Endothelial cell of umbilical vein (primary cell): Measurements from ENCODE around the gene OR52I2. TPM values are rescaled to one million over a fixed set of nuclear protein-coding genes. Genes with fewer than 3 reads are reported as not detected.

Source experiments
- BruUV-seq: library from RNA; stranded (reverse); fragments of 400-500 nt; replicated peaks from 2 replicates; lab custom pipeline; 2021; lab: Mats Ljungman, UMichigan
- CTCF ChIA-PET: fragments of 300-600, 350-600 bp; sonication (Branson Sonifier 250); formaldehyde crosslinking; loops from one replicate; lab custom pipeline; 2021; ENCODE audit warnings: antibody characterized with exemption, inconsistent platforms; lab: Charles Lee
- POLR2A ChIA-PET: fragments of 300-600, 350-600 bp; sonication (Branson Sonifier 250); formaldehyde crosslinking; loops from one replicate; lab custom pipeline; 2021; ENCODE audit warnings: antibody characterized with exemption, inconsistent platforms; lab: Charles Lee
- DNase-seq: peaks from one replicate; pipeline ENCODE4 v3.0.0-alpha.2; 2011; ENCODE audit warnings: low read depth, low spot score
- FAIRE-seq: peaks from 2 replicates; lab custom pipeline; 2011; peaks lifted over from hg19 to GRCh38; lab: Jason Lieb, UNC
- H2AFZ ChIP-seq: 2 replicates; pipeline ENCODE4 v1.6.0; 2012; ENCODE audit warnings: low read depth, low read length, control low read depth, inconsistent platforms
- H3K27ac ChIP-seq: 2 replicates; pipeline ENCODE4 v1.5.1; 2011; ENCODE audit warnings: low read depth, mild to moderate bottlenecking, control low read depth, low read length, moderate library complexity; ENCODE audit not compliant: insufficient read depth
- H3K27me3 ChIP-seq, 2 experiments: 2 replicates each; pipeline versions ENCODE4 v1.6.0 to v1.6.1; 2011; ENCODE audit warnings: low read length in 2 of 2, mixed read lengths in 1 of 2; ENCODE audit not compliant: control insufficient read depth in 2 of 2, insufficient read depth in 2 of 2
- H3K36me3 ChIP-seq, 2 experiments: 2 replicates in 1 of 2; 3 replicates in 1 of 2; pipeline ENCODE4 v1.5.1; 2011; ENCODE audit warnings: low read length in 2 of 2, mild to moderate bottlenecking in 1 of 2, moderate library complexity in 1 of 2; ENCODE audit not compliant: control insufficient read depth in 2 of 2, insufficient read depth in 2 of 2; ENCODE audit errors: extremely low read depth in 1 of 2
- H3K4me1 ChIP-seq: 3 replicates; pipeline ENCODE4 v1.5.1; 2011; ENCODE audit warnings: mild to moderate bottlenecking, low read length; ENCODE audit not compliant: control insufficient read depth, insufficient read depth; ENCODE audit errors: extremely low read depth
- H3K4me2 ChIP-seq: 2 replicates; pipeline ENCODE4 v1.6.1; 2011; ENCODE audit warnings: low read length, control low read depth, mixed read lengths; ENCODE audit not compliant: insufficient read depth
- H3K4me3 ChIP-seq, 3 experiments: fragments of 200-600 bp in 1 of 3; sonication (generic), shearing (Covaris generic) in 1 of 3; replicated peaks in 1 of 3; 2 replicates each; pipeline ENCODE4 v1.5.1; 2011 to 2016; ENCODE audit warnings: control low read depth in 3 of 3, low read length in 3 of 3, mild to moderate bottlenecking in 2 of 3, inconsistent platforms in 1 of 3, low read depth in 1 of 3, moderate library complexity in 1 of 3; ENCODE audit not compliant: insufficient read depth in 1 of 3
- H3K79me2 ChIP-seq: 2 replicates; pipeline ENCODE4 v1.6.0; 2012; ENCODE audit warnings: low read length, inconsistent platforms; ENCODE audit not compliant: control insufficient read depth, insufficient read depth
- H3K9ac ChIP-seq: replicated peaks from 2 replicates; pipeline ENCODE3; 2011; ENCODE audit warnings: low read length, control low read depth; ENCODE audit not compliant: insufficient read depth; ENCODE audit errors: extremely low read depth
- H3K9me1 ChIP-seq: replicated peaks from 3 replicates; pipeline ENCODE4 v1.6.0; 2011; ENCODE audit warnings: mild to moderate bottlenecking, low read length; ENCODE audit not compliant: control insufficient read depth, insufficient read depth; ENCODE audit errors: extremely low read depth
- H3K9me3 ChIP-seq: replicated peaks from 2 replicates; pipeline ENCODE4 v1.5.1; 2012; ENCODE audit warnings: low read length, inconsistent platforms; ENCODE audit not compliant: control insufficient read depth, insufficient read depth
- H4K20me1 ChIP-seq: replicated peaks from 2 replicates; pipeline ENCODE3; 2011; ENCODE audit warnings: mild to moderate bottlenecking, low read length; ENCODE audit not compliant: control insufficient read depth, insufficient read depth; ENCODE audit errors: extremely low read depth
- CTCF ChIP-seq, 2 donors: IDR thresholded peaks; 1 replicate in 1 of 2; 2 replicates in 1 of 2; pipeline ENCODE4 v1.5.1; 2011; ENCODE audit warnings: low read length in 2 of 2, mild to moderate bottlenecking in 2 of 2, moderate library complexity in 2 of 2, control low read depth in 1 of 2, inconsistent platforms in 1 of 2, low read depth in 1 of 2; ENCODE audit not compliant: insufficient read depth in 1 of 2; ENCODE audit errors: extremely low read depth in 1 of 2
- EZH2 ChIP-seq: IDR thresholded peaks from 2 replicates; pipeline ENCODE4 v1.6.1; 2012; ENCODE audit warnings: borderline replicate concordance, low read depth, mild to moderate bottlenecking, moderate library complexity, low read length, inconsistent platforms; ENCODE audit not compliant: severe bottlenecking
- FOS ChIP-seq: IDR thresholded peaks from 2 replicates; pipeline ENCODE4 v1.6.1; 2011; ENCODE audit warnings: mild to moderate bottlenecking, low read length, moderate library complexity, borderline replicate concordance; ENCODE audit not compliant: insufficient read depth
- GATA2 ChIP-seq: IDR thresholded peaks from 2 replicates; pipeline ENCODE4 v1.7.0; 2011; ENCODE audit warnings: low read depth, mild to moderate bottlenecking, moderate library complexity, mixed read lengths, low read length; ENCODE audit not compliant: insufficient read length, insufficient read depth
- JUN ChIP-seq: IDR thresholded peaks from 2 replicates; pipeline ENCODE4 v1.6.1; 2011; ENCODE audit warnings: borderline replicate concordance, low read depth; ENCODE audit not compliant: insufficient read length, insufficient read depth
- MAX ChIP-seq: IDR thresholded peaks from 2 replicates; pipeline ENCODE4 v1.6.1; 2011; ENCODE audit not compliant: insufficient read depth, insufficient read length
- MYC ChIP-seq: IDR thresholded peaks from one replicate; pipeline ENCODE4 v1.6.1; 2011; ENCODE audit warnings: mild to moderate bottlenecking, low read depth, low read length
- POLR2AphosphoS5 ChIP-seq: IDR thresholded peaks from 2 replicates; pipeline ENCODE4 v1.6.1; 2012; ENCODE audit warnings: low read depth, mild to moderate bottlenecking, control low read depth, low read length, moderate library complexity; ENCODE audit not compliant: insufficient read depth
- dilution Hi-C: fragments of 300-500 bp; cut with MboI; formaldehyde crosslinking; loops from one replicate; pipeline ENCODE4 v1.15.0; 2019; ENCODE audit warnings: low sequenced_read_pairs; ENCODE audit not compliant: extremely low pct_ligation_motif_present
- intact Hi-C: fragments of 100-400 bp; cut with micrococcal nuclease; formaldehyde crosslinking; loops from one replicate; pipeline ENCODE4 v1.10.0; 2022
- polyA plus RNA-seq, 4 experiments: library from polyadenylated mRNA; depleted of rRNA in 3 of 4; stranded (reverse) in 3 of 4; unstranded in 1 of 4; fragments of >200 nt; gene quantifications; 2 replicates each; pipeline versions ENCODE4 v1.2.1 to v1.2.3, GENCODE V29; 2011 to 2012; ENCODE audit warnings: missing spikeins in 1 of 4
- total RNA-seq: library from RNA; stranded (reverse); gene quantifications from 2 replicates; pipeline ENCODE4 v1.2.3, GENCODE V29; 2021

Gene OR52I2
- total and polyA plus RNA-seq, 2 donors (not counting 3 experiments of a cell fraction or from before 2014, with no cell fraction given), result not detected

GRCh38 chr11:4619514-4619913, 38.0 kb downstream of the OR52I2 start:
- no peak for TF ChIP-seq EZH2
- no peak for TF ChIP-seq FOS
- no peak for TF ChIP-seq CTCF (IDR thresholded peaks at IDR 0.05; ENCODE audit: extremely low read depth in 1 of 2, insufficient read depth in 1 of 2, low read depth in 1 of 2, low read length in 2 of 2)
- no peak for TF ChIP-seq JUN
- no peak for TF ChIP-seq MAX
- TF ChIP-seq GATA2, result no peak
- no peak for TF ChIP-seq POLR2AphosphoS5
- no peak for TF ChIP-seq MYC
- no peaks in the 10 kb centered on the region for H3K36me3 ChIP-seq
- H3K9me1 ChIP-seq, result no peaks in the 10 kb centered on the region
- dilution Hi-C loops (no loop called here), intact Hi-C loops (no loop called here)
- peaks cover 0 to 4% of the 10 kb centered on the region in 2 experiments for H3K27me3 ChIP-seq
- no peaks in the 10 kb centered on the region for H3K9me3 ChIP-seq
- H3K79me2 ChIP-seq, result no peaks in the 10 kb centered on the region
- no peak overlapping the region for H3K27ac ChIP-seq
- H3K9ac ChIP-seq, result no peak overlapping the region
- no peaks in the 10 kb centered on the region for H4K20me1 ChIP-seq
- no peak overlapping the region for H3K4me3 ChIP-seq
- BruUV-seq, result no TSS peak
- no peak for FAIRE-seq
- H3K4me2 ChIP-seq, result no peak overlapping the region
- CTCF ChIA-PET, result no interaction called here
- DNase-seq, result no peak
- no peaks in the 10 kb centered on the region for H3K4me1 ChIP-seq
- no peak overlapping the region for H2AFZ ChIP-seq
- POLR2A ChIA-PET, result no interaction called here
